Coronary artery (tissue), 2 donors: Measurements from ENCODE around the gene KCNAB1.

ENCODE experiments used
- DNase-seq: peaks from one replicate; pipeline ENCODE4 v3.0.0-alpha.2; 2017; ENCODE audit warnings: low spot score
- H3K27ac ChIP-seq, 2 donors: fragments of 200-600 bp; sonication (generic); one replicate each; pipeline ENCODE4 v1.5.1; 2016 to 2019
- H3K4me3 ChIP-seq: fragments of 200-600 bp; sonication (generic); 2 replicates; pipeline ENCODE4 v1.5.1; 2016; ENCODE audit warnings: mild to moderate bottlenecking, moderate library complexity
- TF ChIP-seq, protein P1 (sequence below): fragments of 200-600 bp; sonication (generic); IDR thresholded peaks from one replicate; pipeline ENCODE4 v1.5.1; 2019; ENCODE audit warnings: antibody characterized with exemption

Gene KCNAB1

DNA sequence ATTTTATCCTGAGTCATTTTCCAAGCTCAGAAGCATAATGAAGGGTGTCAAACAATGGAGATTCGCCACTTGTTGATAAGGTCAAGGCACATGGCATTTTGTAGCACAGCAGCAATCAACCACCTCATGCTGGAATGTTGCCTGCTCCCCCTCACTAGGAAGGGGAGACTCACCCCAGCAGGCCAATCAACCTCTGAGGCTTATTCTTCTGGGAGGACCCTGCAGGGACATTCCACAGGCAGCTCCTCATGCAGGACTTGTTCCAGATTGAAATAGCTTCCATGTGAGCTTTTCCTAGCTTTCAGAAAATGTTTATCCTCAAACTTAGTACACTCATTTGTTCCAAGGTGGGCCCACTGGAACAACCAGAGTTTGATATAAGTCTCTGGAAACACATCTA is 356.9 kb downstream of the KCNAB1 start:
- TF ChIP-seq, protein P1, sequence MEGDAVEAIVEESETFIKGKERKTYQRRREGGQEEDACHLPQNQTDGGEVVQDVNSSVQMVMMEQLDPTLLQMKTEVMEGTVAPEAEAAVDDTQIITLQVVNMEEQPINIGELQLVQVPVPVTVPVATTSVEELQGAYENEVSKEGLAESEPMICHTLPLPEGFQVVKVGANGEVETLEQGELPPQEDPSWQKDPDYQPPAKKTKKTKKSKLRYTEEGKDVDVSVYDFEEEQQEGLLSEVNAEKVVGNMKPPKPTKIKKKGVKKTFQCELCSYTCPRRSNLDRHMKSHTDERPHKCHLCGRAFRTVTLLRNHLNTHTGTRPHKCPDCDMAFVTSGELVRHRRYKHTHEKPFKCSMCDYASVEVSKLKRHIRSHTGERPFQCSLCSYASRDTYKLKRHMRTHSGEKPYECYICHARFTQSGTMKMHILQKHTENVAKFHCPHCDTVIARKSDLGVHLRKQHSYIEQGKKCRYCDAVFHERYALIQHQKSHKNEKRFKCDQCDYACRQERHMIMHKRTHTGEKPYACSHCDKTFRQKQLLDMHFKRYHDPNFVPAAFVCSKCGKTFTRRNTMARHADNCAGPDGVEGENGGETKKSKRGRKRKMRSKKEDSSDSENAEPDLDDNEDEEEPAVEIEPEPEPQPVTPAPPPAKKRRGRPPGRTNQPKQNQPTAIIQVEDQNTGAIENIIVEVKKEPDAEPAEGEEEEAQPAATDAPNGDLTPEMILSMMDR, result no peak
- no peak for DNase-seq
- H3K4me3 ChIP-seq, result no peak overlapping the region
- peak overlapping the region in 1 of 2 donors; percentile 54 for H3K27ac ChIP-seq

DNA sequence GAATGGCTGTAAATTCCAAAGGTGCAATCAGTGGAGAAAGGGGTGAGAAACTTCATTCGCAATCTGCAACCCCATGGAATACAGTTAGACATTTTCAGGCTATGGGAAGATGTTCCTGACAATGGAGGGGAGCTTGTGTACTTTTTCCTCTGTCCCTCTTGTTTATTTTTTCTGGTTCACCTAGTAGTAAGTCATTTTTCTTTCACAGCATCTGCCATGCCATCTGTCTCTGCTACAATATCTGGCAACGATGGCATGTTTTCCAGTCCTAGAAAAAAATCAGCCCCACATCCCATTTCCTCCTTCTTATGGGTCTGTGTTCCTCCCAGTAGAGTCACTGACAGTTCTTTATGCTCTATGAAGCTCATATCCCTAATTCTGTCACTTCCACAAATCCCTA is 358.5 kb downstream of the KCNAB1 start:
- TF ChIP-seq, protein P1, result no peak
- no peak for DNase-seq
- no peak overlapping the region for H3K27ac ChIP-seq
- no peak overlapping the region for H3K4me3 ChIP-seq

DNA sequence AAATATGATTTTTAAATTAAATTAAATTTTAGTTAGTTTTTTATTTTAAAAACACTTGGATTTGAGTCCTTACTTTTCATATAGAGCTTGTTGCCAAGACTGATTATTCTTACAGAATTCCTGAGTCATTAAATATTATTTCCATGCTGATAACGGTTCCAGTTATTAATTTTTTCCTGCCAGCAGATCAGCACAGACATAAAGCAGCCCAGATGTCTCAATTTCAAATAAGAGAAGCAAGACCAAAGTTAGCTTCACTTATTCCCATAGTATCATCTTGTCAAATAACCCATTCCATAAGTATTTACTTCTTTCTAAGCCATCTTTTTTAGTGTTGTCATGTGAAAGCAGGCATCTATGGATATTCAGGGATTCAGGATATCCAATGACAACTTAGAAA is 359.2 kb downstream of the KCNAB1 start:
- Histone ChIP-seq H3K4me3 (no peak overlapping the region), H3K27ac (no peak overlapping the region)
- no peak for DNase-seq
- TF ChIP-seq, protein P1, result no peak

DNA sequence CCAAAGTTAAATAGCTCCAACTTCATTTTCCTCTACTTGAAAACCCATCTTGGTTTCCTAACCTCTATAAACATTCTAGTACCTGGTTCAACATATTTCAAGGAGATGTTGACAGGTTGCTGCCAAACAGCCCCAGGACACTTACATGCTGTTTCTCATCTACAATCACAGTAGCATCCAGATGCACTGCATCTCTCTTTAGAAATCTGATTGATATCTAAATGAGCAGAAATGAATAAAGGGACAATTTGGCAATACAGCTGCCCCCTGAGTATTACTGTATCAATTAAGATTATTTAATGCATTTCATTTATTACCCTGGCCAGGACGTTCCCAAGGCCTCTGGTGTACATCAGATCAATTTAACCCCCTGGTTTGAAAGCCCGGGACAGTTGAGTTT is 360.6 kb downstream of the KCNAB1 start:
- no peak for DNase-seq
- Histone ChIP-seq H3K4me3 (no peak overlapping the region), H3K27ac (no peak overlapping the region)
- TF ChIP-seq, protein P1, result no peak

DNA sequence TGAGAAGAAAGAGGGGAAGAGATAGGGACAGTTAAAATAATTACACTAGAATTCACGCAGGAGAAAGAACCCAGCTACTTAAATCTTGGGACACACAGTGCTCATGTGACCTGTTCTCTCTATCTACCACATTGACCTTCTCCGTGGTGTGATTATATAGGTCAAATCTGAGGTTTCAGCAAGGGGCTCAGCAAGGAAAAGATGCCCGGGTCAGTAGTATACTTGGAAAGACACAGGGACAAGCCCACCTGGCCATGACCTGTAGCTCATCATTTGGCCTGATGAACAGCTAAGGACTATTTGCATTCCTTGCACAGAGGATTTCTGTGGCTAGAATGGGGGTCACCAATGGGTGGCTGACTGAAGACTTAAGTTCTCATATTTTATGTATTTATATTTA is 362.6 kb downstream of the KCNAB1 start:
- Histone ChIP-seq H3K27ac (peak overlapping the region in 1 of 2 donors; percentile 34), H3K4me3 (no peak overlapping the region)
- DNase-seq, result no peak
- TF ChIP-seq, protein P1, result no peak

DNA sequence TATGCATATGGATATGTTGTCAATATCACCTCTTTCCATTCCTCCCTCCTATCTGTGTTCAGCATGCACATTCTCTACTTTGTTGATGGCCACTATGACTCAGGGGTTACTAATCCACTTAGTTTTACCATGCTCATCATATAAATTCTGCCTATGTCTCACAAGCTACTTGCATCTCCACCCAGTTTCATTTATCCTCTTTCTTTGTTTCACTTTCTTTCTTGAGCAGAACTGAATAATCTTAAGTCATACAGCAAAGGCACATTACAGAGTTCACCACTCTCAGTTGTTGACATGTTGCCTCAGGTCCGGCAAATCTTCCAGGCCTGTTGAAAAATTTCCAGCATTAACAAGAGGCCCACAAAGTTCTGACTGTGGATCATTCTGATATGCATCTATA is 363.0 kb downstream of the KCNAB1 start:
- Histone ChIP-seq H3K4me3 (no peak overlapping the region), H3K27ac (peak overlapping the region; percentile 22 to 34)
- TF ChIP-seq, protein P1, result no peak
- no peak for DNase-seq

DNA sequence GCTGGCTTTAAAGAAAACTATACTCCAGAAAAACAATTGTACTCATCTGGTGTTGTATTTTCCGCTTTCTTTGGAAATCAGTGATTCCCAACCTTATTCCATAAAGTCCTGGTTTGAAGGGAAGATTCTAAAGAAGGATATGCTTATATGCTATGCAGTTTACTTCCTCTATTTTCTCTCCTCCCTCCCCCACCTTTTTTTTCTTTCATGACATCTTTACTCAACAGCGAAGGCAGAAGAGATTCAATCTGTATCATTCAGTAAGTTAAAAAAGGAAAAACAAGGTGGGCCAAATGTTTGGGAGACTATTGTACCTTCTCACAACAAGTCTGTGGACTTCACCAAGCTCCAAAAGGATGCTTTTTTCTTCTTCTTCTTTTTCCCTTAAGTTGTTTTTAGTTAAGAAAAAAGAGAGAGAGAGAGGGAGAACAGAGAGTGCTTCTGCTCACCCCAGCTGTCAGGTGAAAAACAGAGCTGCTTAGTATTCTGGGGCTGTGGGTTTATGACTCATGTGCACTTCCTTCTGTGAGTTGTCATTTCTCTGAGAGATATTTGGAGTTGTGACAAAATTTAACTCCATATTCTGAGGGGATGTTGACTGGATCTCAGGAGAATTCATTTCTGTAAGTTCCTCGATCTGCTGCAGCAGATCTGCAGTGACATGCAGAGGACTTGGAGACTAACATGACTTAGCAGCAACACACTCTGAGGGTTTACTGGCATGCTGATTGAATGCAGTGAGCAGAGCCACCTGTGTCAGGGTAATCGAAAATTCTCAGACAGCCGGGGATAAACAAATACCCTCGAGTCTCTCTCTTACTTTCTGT is 363.8 kb downstream of the KCNAB1 start:
- H3K27ac ChIP-seq, result peak overlapping the region; percentile 22 to 34
- no peak for DNase-seq
- H3K4me3 ChIP-seq, result peak overlapping the region; percentile 4
- TF ChIP-seq, protein P1, result no peak
